OCI-LY1 (cell line): Measurements from ENCODE around the gene BMI1.

ENCODE experiments used
- H2AFZ ChIP-seq: fragments of 200-600 bp; sonication (generic), shearing (Covaris generic); 2 replicates; pipeline ENCODE4 v1.6.0; 2014; ENCODE audit warnings: antibody characterized with exemption, mild to moderate bottlenecking, low read length
- H3F3A ChIP-seq: fragments of 200-600 bp; sonication (generic), shearing (Covaris generic); 2 replicates; pipeline ENCODE4 v1.6.0; 2014; ENCODE audit warnings: mild to moderate bottlenecking, antibody characterized with exemption, low read length, moderate library complexity; ENCODE audit not compliant: insufficient read depth
- H3K27ac ChIP-seq: fragments of 200-600 bp; sonication (generic); 2 replicates; pipeline ENCODE4 v1.5.1; 2014; ENCODE audit warnings: low read length, mixed run types, mild to moderate bottlenecking, low read depth; ENCODE audit not compliant: poor library complexity, severe bottlenecking
- H3K27me3 ChIP-seq: fragments of 200-600 bp; sonication (generic); 2 replicates; pipeline ENCODE4 v1.6.0; 2014; ENCODE audit warnings: antibody characterized with exemption, mild to moderate bottlenecking, low read length, moderate library complexity; ENCODE audit not compliant: insufficient read depth
- H3K36me3 ChIP-seq: fragments of 200-600 bp; sonication (generic); 2 replicates; pipeline ENCODE4 v1.6.1; 2014; ENCODE audit warnings: mild to moderate bottlenecking, antibody characterized with exemption, low read length, moderate library complexity, mixed read lengths; ENCODE audit not compliant: insufficient read depth
- H3K4me1 ChIP-seq: fragments of 200-600 bp; sonication (generic); 2 replicates; pipeline ENCODE4 v1.5.1; 2014; ENCODE audit warnings: mild to moderate bottlenecking, low read length, moderate library complexity; ENCODE audit not compliant: insufficient read depth, severe bottlenecking
- H3K4me2 ChIP-seq: fragments of 200-600 bp; sonication (generic), shearing (Covaris generic); 2 replicates; pipeline ENCODE4 v1.6.1; 2014; ENCODE audit warnings: low read length
- H3K4me3 ChIP-seq: fragments of 200-600 bp; sonication (generic); 2 replicates; pipeline ENCODE4 v1.5.1; 2014; ENCODE audit warnings: low read length, low read depth, mild to moderate bottlenecking, mixed read lengths; ENCODE audit not compliant: poor library complexity, severe bottlenecking
- H3K79me2 ChIP-seq: fragments of 200-600 bp; shearing (Covaris generic); 2 replicates; pipeline ENCODE4 v1.6.1; 2016; ENCODE audit warnings: mixed run types, low read length, mixed read lengths; ENCODE audit not compliant: insufficient read depth
- H3K9ac ChIP-seq: fragments of 200-600 bp; sonication (generic), shearing (Covaris generic); 2 replicates; pipeline ENCODE4 v1.6.1; 2014; ENCODE audit warnings: mild to moderate bottlenecking, low read length, mixed read lengths
- H3K9me2 ChIP-seq: fragments of 200-600 bp; sonication (generic), shearing (Covaris generic); 2 replicates; pipeline ENCODE4 v1.6.1; 2014; ENCODE audit warnings: low read depth, mild to moderate bottlenecking, low read length, mixed read lengths
- H3K9me3 ChIP-seq: fragments of 200-600 bp; shearing (Covaris generic); 2 replicates; pipeline ENCODE4 v1.6.1; 2014; ENCODE audit warnings: low read length, mixed read lengths
- H4K20me1 ChIP-seq: fragments of 200-600 bp; sonication (generic), shearing (Covaris generic); 2 replicates; pipeline ENCODE4 v1.6.0; 2016; ENCODE audit warnings: mild to moderate bottlenecking, low read length; ENCODE audit not compliant: insufficient read depth
- CTCF ChIP-seq: fragments of 200-600 bp; sonication (generic), shearing (Covaris generic); IDR thresholded peaks from 2 replicates; pipeline ENCODE4 v1.5.1; 2017; ENCODE audit warnings: mild to moderate bottlenecking, antibody characterized with exemption, low read length, moderate library complexity, mixed read lengths
- EZH2 ChIP-seq: fragments of 200-600 bp; sonication (generic), shearing (Covaris generic); IDR thresholded peaks from 2 replicates; pipeline ENCODE4 v1.8.0; 2017; ENCODE audit warnings: borderline replicate concordance, mixed run types, mild to moderate bottlenecking, antibody characterized with exemption, low read length, moderate library complexity, mixed read lengths

The BMI1 gene

GRCh38 chr10:22324413-22324812, 3.5 kb downstream of the BMI1 start:
- H3F3A ChIP-seq = no peaks in the 10 kb centered on the region
- H3K79me2 ChIP-seq = no peaks in the 10 kb centered on the region
- H3K9me3 ChIP-seq = no peaks in the 10 kb centered on the region
- H4K20me1 ChIP-seq = peaks cover 3% of the 10 kb centered on the region; the same call in 1 of the 2 replicates
- H3K27ac ChIP-seq = no peak overlapping the region
- peak overlapping the region; percentile 99 for H3K4me2 ChIP-seq
- no peaks in the 10 kb centered on the region; the same call in 1 of the 2 replicates for H3K9me2 ChIP-seq
- no peak overlapping the region for H3K9ac ChIP-seq
- TF ChIP-seq CTCF (no peak), EZH2 (no peak)
- H3K36me3 ChIP-seq = peaks cover 10% of the 10 kb centered on the region
- H3K4me1 ChIP-seq = peaks cover 43% of the 10 kb centered on the region
- peak overlapping the region; percentile 68 for H3K4me3 ChIP-seq
- no peak overlapping the region for H2AFZ ChIP-seq
- H3K27me3 ChIP-seq = peaks cover 3% of the 10 kb centered on the region; the same call in 1 of the 2 replicates

- Histone ChIP-seq H3K27ac (no peak overlapping the region), H4K20me1 (peaks cover 3% of the 10 kb centered on the region; the same call in 1 of the 2 replicates), H3K9me2 (no peaks in the 10 kb centered on the region; the same call in 1 of the 2 replicates), H3K27me3 (peaks cover 3% of the 10 kb centered on the region; the same call in 1 of the 2 replicates), H3K9me3 (no peaks in the 10 kb centered on the region), H3K36me3 (peaks cover 15% of the 10 kb centered on the region), H3K4me1 (peaks cover 39% of the 10 kb centered on the region), H3K4me3 (peak overlapping the region; percentile 68), H3K9ac (peak overlapping the region; percentile 61), H3K4me2 (peak overlapping the region; percentile 99), H2AFZ (no peak overlapping the region), H3K79me2 (no peaks in the 10 kb centered on the region), H3F3A (no peaks in the 10 kb centered on the region)
- TF ChIP-seq EZH2 = no peak
- TF ChIP-seq CTCF = no peak
Observed at GRCh38 chr10:22324893-22325271, 4.0 kb downstream of the BMI1 start.

GRCh38 chr10:22325272-22326144, 4.6 kb downstream of the BMI1 start:
- Histone ChIP-seq H3K9me2 (no peaks in the 10 kb centered on the region; the same call in 1 of the 2 replicates), H3K79me2 (no peaks in the 10 kb centered on the region), H4K20me1 (peaks cover 3% of the 10 kb centered on the region; the same call in 1 of the 2 replicates), H3F3A (no peaks in the 10 kb centered on the region), H3K27me3 (peaks cover 3% of the 10 kb centered on the region; the same call in 1 of the 2 replicates), H3K4me3 (peak overlapping the region; percentile 68), H3K4me1 (peaks cover 35% of the 10 kb centered on the region), H3K9me3 (no peaks in the 10 kb centered on the region), H3K36me3 (peaks cover 19% of the 10 kb centered on the region), H3K9ac (peak overlapping the region; percentile 61), H3K27ac (no peak overlapping the region), H3K4me2 (peak overlapping the region; percentile 99), H2AFZ (no peak overlapping the region)
- TF ChIP-seq EZH2 (no peak), CTCF (no peak)
